Measurements from ENCODE around the gene DARS1.

DARS1 gene

GRCh38 chr2:135945526-135945925 is 39.9 kb downstream of the DARS1 start:
- TF ChIP-seq, protein P1, sequence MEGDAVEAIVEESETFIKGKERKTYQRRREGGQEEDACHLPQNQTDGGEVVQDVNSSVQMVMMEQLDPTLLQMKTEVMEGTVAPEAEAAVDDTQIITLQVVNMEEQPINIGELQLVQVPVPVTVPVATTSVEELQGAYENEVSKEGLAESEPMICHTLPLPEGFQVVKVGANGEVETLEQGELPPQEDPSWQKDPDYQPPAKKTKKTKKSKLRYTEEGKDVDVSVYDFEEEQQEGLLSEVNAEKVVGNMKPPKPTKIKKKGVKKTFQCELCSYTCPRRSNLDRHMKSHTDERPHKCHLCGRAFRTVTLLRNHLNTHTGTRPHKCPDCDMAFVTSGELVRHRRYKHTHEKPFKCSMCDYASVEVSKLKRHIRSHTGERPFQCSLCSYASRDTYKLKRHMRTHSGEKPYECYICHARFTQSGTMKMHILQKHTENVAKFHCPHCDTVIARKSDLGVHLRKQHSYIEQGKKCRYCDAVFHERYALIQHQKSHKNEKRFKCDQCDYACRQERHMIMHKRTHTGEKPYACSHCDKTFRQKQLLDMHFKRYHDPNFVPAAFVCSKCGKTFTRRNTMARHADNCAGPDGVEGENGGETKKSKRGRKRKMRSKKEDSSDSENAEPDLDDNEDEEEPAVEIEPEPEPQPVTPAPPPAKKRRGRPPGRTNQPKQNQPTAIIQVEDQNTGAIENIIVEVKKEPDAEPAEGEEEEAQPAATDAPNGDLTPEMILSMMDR (IDR thresholded peaks at IDR 0.05; ENCODE audit: low read depth, low read length): no peak
- DNase-seq (ENCODE audit: low read depth, low spot score): no peak
- in situ Hi-C loops (cut with HindIII; ENCODE audit: low sequenced_read_pairs): no loop called here
- no peak overlapping the region for H3K4me3 ChIP-seq (ENCODE audit: low read depth, low read length)

- in situ Hi-C loops (cut with HindIII; ENCODE audit: low sequenced_read_pairs): no loop called here
- no peak for DNase-seq (ENCODE audit: low read depth, low spot score)
- TF ChIP-seq, protein P1 (IDR thresholded peaks at IDR 0.05; ENCODE audit: low read depth, low read length): no peak
- no peak overlapping the region for H3K4me3 ChIP-seq (ENCODE audit: low read depth, low read length)
Measured at GRCh38 chr2:135944625-135945024, 40.8 kb downstream of the DARS1 start.

- TF ChIP-seq, protein P1 (IDR thresholded peaks at IDR 0.05; ENCODE audit: low read depth, low read length): no peak
- DNase-seq (ENCODE audit: low read depth, low spot score): no peak
- in situ Hi-C loops (cut with HindIII; ENCODE audit: low sequenced_read_pairs): no loop called here
- H3K4me3 ChIP-seq (ENCODE audit: low read depth, low read length): no peak overlapping the region
Measured at GRCh38 chr2:135942936-135943688, 42.3 kb downstream of the DARS1 start.

DNA sequence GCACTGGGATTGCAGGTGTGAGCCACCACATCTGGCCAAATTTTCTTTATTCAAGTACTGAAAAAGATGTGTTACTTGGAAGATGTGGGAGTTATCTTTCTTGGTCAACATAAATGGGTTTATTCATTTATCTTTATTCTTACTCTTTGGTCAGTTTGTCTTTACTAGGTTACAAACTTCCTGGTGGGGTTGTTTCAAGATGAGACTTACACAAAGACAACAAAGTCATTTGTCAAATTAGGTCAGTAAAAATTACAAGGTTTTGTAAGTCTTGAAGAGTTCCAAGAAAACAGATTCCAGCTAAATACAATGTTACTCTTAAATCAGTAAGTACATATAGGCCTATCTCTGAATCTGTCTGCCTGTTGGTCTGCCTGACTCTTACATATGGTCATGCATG is 48.9 kb downstream of the DARS1 start:
- in situ Hi-C loops (cut with HindIII; ENCODE audit: low sequenced_read_pairs): no loop called here
- no peak overlapping the region for H3K4me3 ChIP-seq (ENCODE audit: low read depth, low read length)
- TF ChIP-seq, protein P1 (IDR thresholded peaks at IDR 0.05; ENCODE audit: low read depth, low read length): no peak
- DNase-seq (ENCODE audit: low read depth, low spot score): no peak

- H3K4me3 ChIP-seq (ENCODE audit: low read depth, low read length): no peak overlapping the region
- TF ChIP-seq, protein P1 (IDR thresholded peaks at IDR 0.05; ENCODE audit: low read depth, low read length): no peak
- DNase-seq (ENCODE audit: low read depth, low spot score): no peak
- in situ Hi-C loops (cut with HindIII; ENCODE audit: low sequenced_read_pairs): no loop called here
Measured at GRCh38 chr2:135935914-135936313, 49.5 kb downstream of the DARS1 start.

DNA sequence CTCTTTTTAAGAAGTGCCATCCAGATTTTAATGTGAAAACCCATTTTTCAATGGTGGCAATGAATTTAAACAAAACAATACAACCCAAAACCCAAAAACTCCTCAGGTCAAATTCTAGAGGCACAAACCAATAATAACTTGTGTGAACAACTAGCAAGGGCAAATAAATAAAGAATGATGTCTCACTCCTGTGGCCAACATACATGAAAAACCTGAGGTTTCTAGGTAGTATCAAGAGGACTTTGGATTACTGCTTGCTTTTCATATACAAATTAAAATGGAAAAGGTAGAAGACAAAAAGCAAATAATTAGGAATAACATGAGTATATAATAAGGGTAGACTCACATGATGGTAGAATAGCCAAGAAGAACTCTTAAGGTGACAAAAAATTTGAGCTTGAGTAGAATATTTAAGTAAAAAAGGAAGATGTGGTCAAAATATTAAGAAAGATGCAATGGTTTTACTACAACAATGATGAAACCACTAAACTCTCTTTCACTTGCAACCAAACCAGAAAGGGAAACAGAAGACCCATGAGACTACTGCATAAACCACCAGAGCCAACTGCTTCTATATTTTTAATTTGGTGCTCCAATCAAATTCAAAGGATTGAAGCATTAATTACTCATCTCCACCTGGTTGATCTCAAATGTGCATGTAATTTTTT is 53.5 kb downstream of the DARS1 start:
- H3K4me3 ChIP-seq (ENCODE audit: low read depth, low read length): no peak overlapping the region
- TF ChIP-seq, protein P1 (IDR thresholded peaks at IDR 0.05; ENCODE audit: low read depth, low read length): no peak
- in situ Hi-C loops (cut with HindIII; ENCODE audit: low sequenced_read_pairs): no loop called here
- no peak for DNase-seq (ENCODE audit: low read depth, low spot score)
